ENCODE measurements around the gene MYO10. TPM values are rescaled to one million over a fixed set of nuclear protein-coding genes. Genes with fewer than 3 reads are reported as not detected.

MYO10 gene
- total RNA-seq, 4 donors from 2014 or later: 3.2 to 30.7 (median 22.9) TPM

DNA sequence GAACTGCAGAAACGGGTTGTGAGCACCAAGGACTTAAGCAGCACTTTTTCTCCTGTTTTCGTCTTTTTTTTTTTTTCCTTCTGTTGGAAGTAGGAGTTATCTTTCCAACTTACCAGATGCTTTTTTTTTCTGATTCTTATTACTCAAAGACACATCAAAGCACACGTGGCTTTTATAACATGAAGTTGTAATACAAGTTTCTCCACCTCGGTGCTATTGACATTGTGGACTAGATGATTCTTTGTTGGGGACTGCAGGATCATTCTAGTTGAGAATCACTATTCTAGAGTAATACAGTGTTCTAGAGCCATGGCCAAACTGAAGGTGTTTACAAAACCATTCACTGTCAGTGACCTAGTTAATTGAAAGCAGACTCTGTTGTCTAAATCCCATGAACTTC, 51.5 kb downstream of the MYO10 start:
- Histone ChIP-seq H3K9me3 (no peaks in the 10 kb centered on the region), H3K36me3 (no peaks in the 10 kb centered on the region), H3K27ac (no peak overlapping the region), H3K4me3 (no peak overlapping the region), H3K4me1 (peaks cover 0 to 9% of the 10 kb centered on the region in 2 donors), H3K27me3 (no peaks in the 10 kb centered on the region)
- no peak for TF ChIP-seq POLR2A (IDR thresholded peaks at IDR 0.05)
- TF ChIP-seq, protein P1, sequence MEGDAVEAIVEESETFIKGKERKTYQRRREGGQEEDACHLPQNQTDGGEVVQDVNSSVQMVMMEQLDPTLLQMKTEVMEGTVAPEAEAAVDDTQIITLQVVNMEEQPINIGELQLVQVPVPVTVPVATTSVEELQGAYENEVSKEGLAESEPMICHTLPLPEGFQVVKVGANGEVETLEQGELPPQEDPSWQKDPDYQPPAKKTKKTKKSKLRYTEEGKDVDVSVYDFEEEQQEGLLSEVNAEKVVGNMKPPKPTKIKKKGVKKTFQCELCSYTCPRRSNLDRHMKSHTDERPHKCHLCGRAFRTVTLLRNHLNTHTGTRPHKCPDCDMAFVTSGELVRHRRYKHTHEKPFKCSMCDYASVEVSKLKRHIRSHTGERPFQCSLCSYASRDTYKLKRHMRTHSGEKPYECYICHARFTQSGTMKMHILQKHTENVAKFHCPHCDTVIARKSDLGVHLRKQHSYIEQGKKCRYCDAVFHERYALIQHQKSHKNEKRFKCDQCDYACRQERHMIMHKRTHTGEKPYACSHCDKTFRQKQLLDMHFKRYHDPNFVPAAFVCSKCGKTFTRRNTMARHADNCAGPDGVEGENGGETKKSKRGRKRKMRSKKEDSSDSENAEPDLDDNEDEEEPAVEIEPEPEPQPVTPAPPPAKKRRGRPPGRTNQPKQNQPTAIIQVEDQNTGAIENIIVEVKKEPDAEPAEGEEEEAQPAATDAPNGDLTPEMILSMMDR (IDR thresholded peaks at IDR 0.05): no peak
- intact Hi-C loops (cut with DNase I; ENCODE audit: low total_unique reads): no loop called here
- no peak for DNase-seq

DNA sequence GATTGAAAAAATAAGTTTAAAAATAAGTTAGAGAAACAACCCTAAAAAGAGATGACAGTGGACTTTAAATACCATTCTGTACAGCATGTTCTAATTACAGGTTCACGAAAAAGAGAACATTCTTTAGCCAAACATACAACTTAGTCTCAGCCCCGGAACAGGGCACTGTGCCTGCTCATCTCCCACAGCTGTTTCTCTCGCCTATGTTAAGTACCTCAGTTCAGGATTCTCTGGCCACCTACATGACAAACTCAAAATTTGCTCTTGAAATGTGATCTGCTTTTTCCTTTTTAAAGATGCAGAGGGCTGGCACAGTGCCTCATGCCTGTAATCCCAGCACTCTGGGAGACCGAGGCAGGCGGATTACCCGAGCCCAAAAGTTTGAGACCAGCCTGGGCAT, 52.3 kb downstream of the MYO10 start:
- Histone ChIP-seq H3K27me3 (no peaks in the 10 kb centered on the region), H3K4me3 (no peak overlapping the region), H3K9me3 (no peaks in the 10 kb centered on the region), H3K4me1 (peaks cover 0 to 8% of the 10 kb centered on the region in 2 donors), H3K27ac (no peak overlapping the region), H3K36me3 (no peaks in the 10 kb centered on the region)
- intact Hi-C loops (cut with DNase I; ENCODE audit: low total_unique reads): no loop called here
- DNase-seq: no peak
- TF ChIP-seq, protein P1 (IDR thresholded peaks at IDR 0.05): no peak
- TF ChIP-seq POLR2A (IDR thresholded peaks at IDR 0.05): no peak

DNA sequence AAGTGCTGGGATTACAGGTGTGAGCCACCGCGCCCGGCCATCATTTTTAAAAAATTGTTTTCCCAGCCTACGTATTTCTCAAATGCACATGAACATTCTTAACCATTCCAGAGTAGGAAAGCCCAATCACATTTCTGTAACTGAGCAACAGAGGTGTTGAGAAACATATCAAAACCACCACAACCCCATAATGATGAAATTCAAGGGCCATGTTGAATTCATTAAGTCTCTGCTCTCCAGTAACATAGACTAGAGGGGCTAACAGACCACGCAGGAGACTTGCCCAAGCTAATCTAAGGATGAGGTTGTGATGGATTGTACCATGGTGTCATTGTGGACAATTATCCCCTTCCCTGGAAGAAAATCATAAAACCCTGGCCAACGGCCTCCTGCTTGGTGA, 52.9 kb downstream of the MYO10 start:
- no peaks in the 10 kb centered on the region for H3K27me3 ChIP-seq
- H3K4me3 ChIP-seq: no peak overlapping the region
- no peaks in the 10 kb centered on the region for H3K9me3 ChIP-seq
- intact Hi-C loops (cut with DNase I; ENCODE audit: low total_unique reads): no loop called here
- H3K36me3 ChIP-seq: no peaks in the 10 kb centered on the region
- H3K27ac ChIP-seq: no peak overlapping the region
- no peak for TF ChIP-seq POLR2A (IDR thresholded peaks at IDR 0.05)
- TF ChIP-seq, protein P1 (IDR thresholded peaks at IDR 0.05): no peak
- H3K4me1 ChIP-seq: peaks cover 0 to 2% of the 10 kb centered on the region in 2 donors
- no peak for DNase-seq

GRCh38 chr5:16881251-16881650, 54.8 kb downstream of the MYO10 start:
- intact Hi-C loops (cut with DNase I; ENCODE audit: low total_unique reads): no loop called here
- Histone ChIP-seq H3K27me3 (no peaks in the 10 kb centered on the region), H3K4me1 (no peaks in the 10 kb centered on the region), H3K9me3 (no peaks in the 10 kb centered on the region), H3K4me3 (no peak overlapping the region), H3K27ac (no peak overlapping the region), H3K36me3 (no peaks in the 10 kb centered on the region)
- no peak for DNase-seq
- no peak for TF ChIP-seq POLR2A (IDR thresholded peaks at IDR 0.05)
- TF ChIP-seq, protein P1 (IDR thresholded peaks at IDR 0.05): no peak

DNA sequence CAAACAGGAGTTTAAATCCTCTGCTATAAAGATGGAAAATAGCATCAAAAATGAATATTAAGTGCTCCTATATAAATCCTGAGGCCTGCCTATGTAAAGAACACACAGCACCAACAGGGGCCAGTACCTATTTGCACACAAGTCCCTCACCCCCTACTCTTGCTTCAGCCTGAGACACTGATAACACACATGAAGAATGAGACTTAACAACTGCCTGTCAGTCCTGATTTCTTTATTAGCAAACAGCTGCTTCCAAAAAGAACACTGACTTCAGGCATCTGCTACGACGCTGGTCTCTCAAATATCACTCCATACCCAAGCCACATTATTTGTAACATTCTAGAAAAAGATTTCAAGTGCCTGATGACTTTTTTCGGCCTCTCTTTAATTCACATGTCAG, 55.5 kb downstream of the MYO10 start:
- Histone ChIP-seq H3K4me3 (no peak overlapping the region), H3K9me3 (no peaks in the 10 kb centered on the region), H3K27me3 (no peaks in the 10 kb centered on the region), H3K27ac (no peak overlapping the region), H3K4me1 (no peaks in the 10 kb centered on the region), H3K36me3 (no peaks in the 10 kb centered on the region)
- no peak for DNase-seq
- intact Hi-C loops (cut with DNase I; ENCODE audit: low total_unique reads): no loop called here
- TF ChIP-seq, protein P1 (IDR thresholded peaks at IDR 0.05): no peak
- no peak for TF ChIP-seq POLR2A (IDR thresholded peaks at IDR 0.05)
